Endothelial cell of umbilical vein (primary cell): Measurements from ENCODE around the gene CBX2. TPM values are rescaled to one million over a fixed set of nuclear protein-coding genes. Genes with fewer than 3 reads are reported as not detected.

Experiments
- BruUV-seq: library from RNA; stranded (reverse); fragments of 400-500 nt; replicated peaks from 2 replicates; lab custom pipeline; 2021; lab: Mats Ljungman, UMichigan
- CTCF ChIA-PET: fragments of 300-600, 350-600 bp; sonication (Branson Sonifier 250); formaldehyde crosslinking; loops from one replicate; lab custom pipeline; 2021; ENCODE audit warnings: antibody characterized with exemption, inconsistent platforms; lab: Charles Lee
- POLR2A ChIA-PET: fragments of 300-600, 350-600 bp; sonication (Branson Sonifier 250); formaldehyde crosslinking; loops from one replicate; lab custom pipeline; 2021; ENCODE audit warnings: antibody characterized with exemption, inconsistent platforms; lab: Charles Lee
- DNase-seq: peaks from one replicate; pipeline ENCODE4 v3.0.0-alpha.2; 2011; ENCODE audit warnings: low read depth, low spot score
- FAIRE-seq: peaks from 2 replicates; lab custom pipeline; 2011; peaks lifted over from hg19 to GRCh38; lab: Jason Lieb, UNC
- H2AFZ ChIP-seq: 2 replicates; pipeline ENCODE4 v1.6.0; 2012; ENCODE audit warnings: low read depth, low read length, control low read depth, inconsistent platforms
- H3K27ac ChIP-seq: 2 replicates; pipeline ENCODE4 v1.5.1; 2011; ENCODE audit warnings: low read depth, mild to moderate bottlenecking, control low read depth, low read length, moderate library complexity; ENCODE audit not compliant: insufficient read depth
- H3K27me3 ChIP-seq, 2 experiments: 2 replicates each; pipeline versions ENCODE4 v1.6.0 to v1.6.1; 2011; ENCODE audit warnings: low read length in 2 of 2, mixed read lengths in 1 of 2; ENCODE audit not compliant: control insufficient read depth in 2 of 2, insufficient read depth in 2 of 2
- H3K36me3 ChIP-seq, 2 experiments: 2 replicates in 1 of 2; 3 replicates in 1 of 2; pipeline ENCODE4 v1.5.1; 2011; ENCODE audit warnings: low read length in 2 of 2, mild to moderate bottlenecking in 1 of 2, moderate library complexity in 1 of 2; ENCODE audit not compliant: control insufficient read depth in 2 of 2, insufficient read depth in 2 of 2; ENCODE audit errors: extremely low read depth in 1 of 2
- H3K4me1 ChIP-seq: 3 replicates; pipeline ENCODE4 v1.5.1; 2011; ENCODE audit warnings: mild to moderate bottlenecking, low read length; ENCODE audit not compliant: control insufficient read depth, insufficient read depth; ENCODE audit errors: extremely low read depth
- H3K4me2 ChIP-seq: 2 replicates; pipeline ENCODE4 v1.6.1; 2011; ENCODE audit warnings: low read length, control low read depth, mixed read lengths; ENCODE audit not compliant: insufficient read depth
- H3K4me3 ChIP-seq, 3 experiments: fragments of 200-600 bp in 1 of 3; sonication (generic), shearing (Covaris generic) in 1 of 3; replicated peaks in 1 of 3; 2 replicates each; pipeline ENCODE4 v1.5.1; 2011 to 2016; ENCODE audit warnings: control low read depth in 3 of 3, low read length in 3 of 3, mild to moderate bottlenecking in 2 of 3, inconsistent platforms in 1 of 3, low read depth in 1 of 3, moderate library complexity in 1 of 3; ENCODE audit not compliant: insufficient read depth in 1 of 3
- H3K79me2 ChIP-seq: 2 replicates; pipeline ENCODE4 v1.6.0; 2012; ENCODE audit warnings: low read length, inconsistent platforms; ENCODE audit not compliant: control insufficient read depth, insufficient read depth
- H3K9ac ChIP-seq: replicated peaks from 2 replicates; pipeline ENCODE3; 2011; ENCODE audit warnings: low read length, control low read depth; ENCODE audit not compliant: insufficient read depth; ENCODE audit errors: extremely low read depth
- H3K9me1 ChIP-seq: replicated peaks from 3 replicates; pipeline ENCODE4 v1.6.0; 2011; ENCODE audit warnings: mild to moderate bottlenecking, low read length; ENCODE audit not compliant: control insufficient read depth, insufficient read depth; ENCODE audit errors: extremely low read depth
- H3K9me3 ChIP-seq: replicated peaks from 2 replicates; pipeline ENCODE4 v1.5.1; 2012; ENCODE audit warnings: low read length, inconsistent platforms; ENCODE audit not compliant: control insufficient read depth, insufficient read depth
- H4K20me1 ChIP-seq: replicated peaks from 2 replicates; pipeline ENCODE3; 2011; ENCODE audit warnings: mild to moderate bottlenecking, low read length; ENCODE audit not compliant: control insufficient read depth, insufficient read depth; ENCODE audit errors: extremely low read depth
- EZH2 ChIP-seq: IDR thresholded peaks from 2 replicates; pipeline ENCODE4 v1.6.1; 2012; ENCODE audit warnings: borderline replicate concordance, low read depth, mild to moderate bottlenecking, moderate library complexity, low read length, inconsistent platforms; ENCODE audit not compliant: severe bottlenecking
- POLR2A ChIP-seq: IDR thresholded peaks from 2 replicates; pipeline ENCODE4 v1.6.1; 2012; ENCODE audit warnings: low read depth, mild to moderate bottlenecking, control low read depth, low read length
- POLR2AphosphoS5 ChIP-seq: IDR thresholded peaks from 2 replicates; pipeline ENCODE4 v1.6.1; 2012; ENCODE audit warnings: low read depth, mild to moderate bottlenecking, control low read depth, low read length, moderate library complexity; ENCODE audit not compliant: insufficient read depth
- dilution Hi-C: fragments of 300-500 bp; cut with MboI; formaldehyde crosslinking; loops from one replicate; pipeline ENCODE4 v1.15.0; 2019; ENCODE audit warnings: low sequenced_read_pairs; ENCODE audit not compliant: extremely low pct_ligation_motif_present
- intact Hi-C: fragments of 100-400 bp; cut with micrococcal nuclease; formaldehyde crosslinking; loops from one replicate; pipeline ENCODE4 v1.10.0; 2022
- polyA plus RNA-seq, 4 experiments: library from polyadenylated mRNA; depleted of rRNA in 3 of 4; stranded (reverse) in 3 of 4; unstranded in 1 of 4; fragments of >200 nt; gene quantifications; 2 replicates each; pipeline versions ENCODE4 v1.2.1 to v1.2.3, GENCODE V29; 2011 to 2012; ENCODE audit warnings: missing spikeins in 1 of 4
- total RNA-seq: library from RNA; stranded (reverse); gene quantifications from 2 replicates; pipeline ENCODE4 v1.2.3, GENCODE V29; 2021

The CBX2 gene
- total and polyA plus RNA-seq, 2 donors (not counting 3 experiments of a cell fraction or from before 2014, with no cell fraction given): 10.5 to 20.0 TPM

GRCh38 chr17:79830763-79831264, 52.9 kb downstream of the CBX2 start:
- Histone ChIP-seq H3K36me3 (peaks cover 0 to 3% of the 10 kb centered on the region in 2 experiments), H3K27ac (no peak overlapping the region), H3K4me1 (peaks cover 14% of the 10 kb centered on the region), H3K27me3 (no peaks in the 10 kb centered on the region), H3K4me3 (no peak overlapping the region), H2AFZ (no peak overlapping the region), H3K9me1 (no peaks in the 10 kb centered on the region), H3K4me2 (no peak overlapping the region), H4K20me1 (no peaks in the 10 kb centered on the region), H3K9me3 (no peaks in the 10 kb centered on the region), H3K79me2 (no peaks in the 10 kb centered on the region), H3K9ac (no peak overlapping the region)
- FAIRE-seq: no peak
- intact Hi-C loops: no loop called here
- no TSS peak for BruUV-seq
- ChIA-PET POLR2A (no interaction called here), CTCF (interaction anchor here (0.5 to 1.5 kb wide), 3 partner anchors 15 to 23 kb away, joined by 3 to 4 read pairs (median 3); no protein-coding TSS in a partner anchor)
- DNase-seq: no peak
- dilution Hi-C loops: no loop called here
- TF ChIP-seq POLR2A (no peak), POLR2AphosphoS5 (no peak)

GRCh38 chr17:79831265-79832217, 53.6 kb downstream of the CBX2 start:
- H3K9me1 ChIP-seq: no peaks in the 10 kb centered on the region
- CTCF ChIA-PET: interaction anchor here (0.8 to 2.2 kb wide), 4 partner anchors 8 to 42 kb away, joined by 3 to 8 read pairs (median 4); no protein-coding TSS in a partner anchor
- H3K27ac ChIP-seq: no peak overlapping the region
- H3K4me2 ChIP-seq: no peak overlapping the region
- TF ChIP-seq POLR2AphosphoS5 (no peak), EZH2 (peak; percentile 31)
- no peaks in the 10 kb centered on the region for H3K79me2 ChIP-seq
- no peak overlapping the region for H3K9ac ChIP-seq
- intact Hi-C loops (no loop called here), dilution Hi-C loops (no loop called here)
- BruUV-seq: no TSS peak
- no peak for FAIRE-seq
- no peak for DNase-seq
- peaks cover 0 to 3% of the 10 kb centered on the region in 2 experiments for H3K36me3 ChIP-seq
- no peak overlapping the region for H3K4me3 ChIP-seq
- peaks cover 8% of the 10 kb centered on the region for H3K4me1 ChIP-seq
- H2AFZ ChIP-seq: no peak overlapping the region
- no peaks in the 10 kb centered on the region for H3K27me3 ChIP-seq
- no peaks in the 10 kb centered on the region for H4K20me1 ChIP-seq
- no peaks in the 10 kb centered on the region for H3K9me3 ChIP-seq
- POLR2A ChIA-PET: interaction anchor here (0.6 to 1.1 kb wide), 2 partner anchors 13 to 551 kb away, joined by 3 to 4 read pairs; no protein-coding TSS in a partner anchor
